Ovary (tissue), 3 donors: Measurements from ENCODE around the gene OR1F1.

Experiments
- CTCF ChIP-seq, 3 donors: fragments of 450-650 bp in 2 of 3; fragments of 200-600 bp in 1 of 3; IDR thresholded peaks; one replicate each; pipeline versions ENCODE4 v1.5.1 to v1.8.0; 2016 to 2022; ENCODE audit warnings: antibody characterized with exemption in 3 of 3, mild to moderate bottlenecking in 1 of 3
- EP300 ChIP-seq: sonication (generic); formaldehyde crosslinking; IDR thresholded peaks from one replicate; pipeline ENCODE4 v1.6.1; 2017; ENCODE audit warnings: antibody characterized with exemption
- POLR2A ChIP-seq: fragments of 450-650 bp; IDR thresholded peaks from one replicate; pipeline ENCODE4 v1.6.1; 2017; ENCODE audit warnings: antibody characterized with exemption, mild to moderate bottlenecking, moderate library complexity
- donor health status: DM: no; HTN: no; CAD: no.

- TF ChIP-seq POLR2A (no peak), CTCF (IDR thresholded peaks at IDR 0.05) (no peak), EP300 (no peak)
Measured at GRCh38 chr16:3220839-3221238, 32.8 kb downstream of the OR1F1 start.
